ENCODE measurements around the gene LINGO1.

LINGO1 gene

DNA sequence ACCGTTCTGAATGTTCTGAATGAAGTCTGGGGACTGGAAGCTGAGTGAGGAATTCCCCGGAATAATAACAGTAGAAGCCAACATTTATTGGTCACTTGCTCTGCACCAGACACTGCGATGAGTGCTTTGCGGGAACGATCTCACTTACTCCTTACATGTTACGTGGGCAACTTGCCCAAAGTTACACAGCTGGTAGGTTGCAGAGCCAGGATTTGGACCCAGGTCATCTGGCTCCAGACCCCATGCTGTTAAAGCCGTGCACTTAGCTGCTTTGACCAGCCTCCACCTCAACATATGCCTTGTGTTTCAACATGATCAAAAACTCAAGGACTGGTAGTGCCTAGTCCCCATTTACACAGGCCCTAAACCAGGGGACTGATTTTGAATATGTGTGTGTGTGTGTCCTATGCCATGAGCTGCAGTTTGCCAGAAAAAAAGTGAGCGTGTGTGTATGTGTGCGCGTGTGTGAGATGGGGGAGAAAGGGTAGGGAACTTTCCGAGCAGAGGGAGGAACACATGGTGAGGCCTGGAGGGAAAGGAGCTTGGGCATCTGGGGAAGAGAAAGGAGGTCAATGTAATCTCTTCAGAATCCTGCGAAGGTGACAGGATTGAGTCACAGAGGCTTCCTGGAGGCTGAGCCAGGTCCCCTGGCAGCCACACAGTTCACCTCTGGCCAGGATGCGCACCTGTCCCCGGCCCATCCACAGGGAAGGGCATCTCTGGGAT is 28.9 kb downstream of the LINGO1 start:
- no peak for DNase-seq (ENCODE audit: low spot score)
- H3K27ac ChIP-seq = no peak overlapping the region
- no peak for TF ChIP-seq CTCF (conservative IDR thresholded peaks at IDR 0.05; ENCODE audit: low read depth)
- ChIA-PET POLR2A (ENCODE audit: low non-redundant PET) (no interaction called here), CTCF (interaction anchor here (1.2 to 1.3 kb wide), 3 partner anchors 14 to 61 kb away, joined by 3 to 5 read pairs (median 3); no protein-coding TSS in a partner anchor)

- H3K27ac ChIP-seq = no peak overlapping the region
- DNase-seq (ENCODE audit: low spot score) = no peak
- TF ChIP-seq CTCF (conservative IDR thresholded peaks at IDR 0.05; ENCODE audit: low read depth) = no peak
- ChIA-PET CTCF (interaction anchor here (1.2 kb wide), 1 partner anchor 15 kb away, joined by 5 read pairs; no protein-coding TSS in a partner anchor), POLR2A (ENCODE audit: low non-redundant PET) (no interaction called here)
Measured at GRCh38 chr15:77602800-77603199, 29.9 kb downstream of the LINGO1 start.

DNA sequence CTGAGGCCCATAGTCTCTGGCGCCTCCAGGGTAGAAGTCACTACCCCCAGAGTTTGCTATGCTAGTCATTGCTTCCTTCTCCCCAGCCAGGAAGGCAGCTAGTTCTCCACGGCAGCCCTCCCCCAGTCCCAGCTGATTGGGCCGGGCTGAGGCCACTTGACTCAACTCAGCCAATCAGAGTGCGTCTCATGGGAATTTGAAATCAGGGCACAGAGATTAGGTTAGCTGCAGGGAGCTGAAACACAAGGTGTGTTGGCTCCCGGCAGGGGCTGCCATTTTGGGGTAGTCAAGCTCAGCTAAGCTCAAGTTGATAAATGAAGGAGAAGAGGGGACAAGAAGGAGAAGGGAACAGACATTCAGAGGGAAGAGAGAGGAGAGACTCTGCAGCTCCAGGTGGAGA is 32.8 kb downstream of the LINGO1 start:
- POLR2A ChIA-PET (ENCODE audit: low non-redundant PET) = no interaction called here
- CTCF ChIA-PET = no interaction called here
- DNase-seq (ENCODE audit: low spot score) = peak; percentile 35
- no peak overlapping the region for H3K27ac ChIP-seq
- TF ChIP-seq CTCF (conservative IDR thresholded peaks at IDR 0.05; ENCODE audit: low read depth) = no peak

GRCh38 chr15:77599357-77599756 is 33.4 kb downstream of the LINGO1 start:
- CTCF ChIA-PET = no interaction called here

DNA sequence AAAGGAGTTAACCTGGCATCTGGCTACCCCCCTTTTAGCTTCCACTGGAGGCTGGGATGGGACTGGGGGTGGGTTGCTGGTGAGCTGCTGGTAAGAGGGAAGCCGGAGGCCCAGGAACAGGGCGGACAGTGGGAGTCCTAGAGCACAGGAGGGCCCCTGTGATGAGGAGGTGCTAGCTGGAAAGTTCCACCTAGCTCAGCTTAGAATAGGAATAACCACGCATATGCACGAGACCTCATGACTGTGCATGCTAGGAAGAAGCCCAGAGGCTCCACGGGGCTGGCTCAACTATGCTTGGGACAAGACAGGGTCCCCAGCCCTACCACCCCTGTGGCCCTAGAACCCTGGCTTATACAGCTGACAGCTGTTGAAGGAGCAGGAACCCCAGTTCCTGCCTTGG is 34.1 kb downstream of the LINGO1 start:
- ChIA-PET POLR2A (ENCODE audit: low non-redundant PET) (no interaction called here), CTCF (interaction anchor here (0.7 kb wide), 1 partner anchor 33 kb away, joined by 3 read pairs; no protein-coding TSS in a partner anchor)
- no peak overlapping the region for H3K27ac ChIP-seq
- no peak for TF ChIP-seq CTCF (conservative IDR thresholded peaks at IDR 0.05; ENCODE audit: low read depth)
- DNase-seq (ENCODE audit: low spot score) = no peak

More at GRCh38 chr15:77599357-77599756, 33.4 kb downstream of the LINGO1 start:
- H3K27ac ChIP-seq = no peak overlapping the region
- no peak for TF ChIP-seq CTCF (conservative IDR thresholded peaks at IDR 0.05; ENCODE audit: low read depth)
- no peak for DNase-seq (ENCODE audit: low spot score)
- POLR2A ChIA-PET (ENCODE audit: low non-redundant PET) = no interaction called here

DNA sequence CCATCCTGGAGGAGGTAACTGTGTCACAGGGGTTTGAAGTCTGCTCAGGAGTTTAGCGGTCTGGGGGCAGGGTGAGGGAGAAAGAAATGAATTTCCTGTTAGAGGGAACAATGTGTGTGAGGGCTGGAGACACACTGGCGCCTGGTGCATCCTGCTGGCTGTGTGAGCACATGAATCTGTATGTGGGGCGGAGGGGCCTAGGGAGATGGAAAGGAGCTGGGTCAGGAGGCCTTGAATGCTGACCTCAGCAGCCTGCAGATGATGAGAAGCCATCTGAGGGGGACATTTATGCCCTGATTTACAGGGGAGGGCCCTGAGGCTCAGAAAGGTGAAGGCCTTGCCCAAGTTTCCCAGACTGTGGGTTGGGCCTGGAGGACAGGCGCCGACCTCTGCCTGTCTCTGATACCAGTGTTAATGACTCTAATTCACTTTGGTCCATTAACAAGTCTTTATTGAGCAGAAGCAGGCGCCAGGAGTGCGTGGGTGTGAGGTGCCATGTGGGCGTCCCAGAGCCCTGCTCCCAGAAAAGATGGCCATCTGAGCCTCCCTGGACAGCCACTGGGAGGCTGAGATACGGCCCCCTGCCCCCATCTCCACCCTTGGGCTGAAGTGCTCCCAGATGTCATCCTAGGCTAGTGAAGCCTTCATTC is 34.8 kb downstream of the LINGO1 start:
- POLR2A ChIA-PET (ENCODE audit: low non-redundant PET) = no interaction called here
- CTCF ChIA-PET = interaction anchor here (0.7 kb wide), 1 partner anchor 34 kb away, joined by 3 read pairs; no protein-coding TSS in a partner anchor
- no peak for TF ChIP-seq CTCF (conservative IDR thresholded peaks at IDR 0.05; ENCODE audit: low read depth)
- no peak overlapping the region for H3K27ac ChIP-seq
- no peak for DNase-seq (ENCODE audit: low spot score)

Measured in RWPE1 (cell line).